ENCODE results near the gene PDZD4. TPM values are rescaled to one million over a fixed set of nuclear protein-coding genes. Genes with fewer than 3 reads are reported as not detected.

The PDZD4 gene
- total RNA-seq, 1 donor from 2014 or later = 9.9 TPM

GRCh38 chrX:153871451-153871850 lies 41.1 kb upstream of the PDZD4 start:
- Mint-ChIP-seq H3K36me3 (ENCODE audit: low read depth, unreplicated experiment) (peaks cover 6% of the 10 kb centered on the region), H3K27ac (ENCODE audit: unreplicated experiment) (no peak overlapping the region), H3K4me1 (ENCODE audit: low read depth, unreplicated experiment) (peaks cover 16% of the 10 kb centered on the region), H3K9me3 (ENCODE audit: unreplicated experiment) (no peaks in the 10 kb centered on the region), H3K27me3 (ENCODE audit: low read depth, unreplicated experiment) (no peaks in the 10 kb centered on the region), H3K4me3 (ENCODE audit: unreplicated experiment) (no peak overlapping the region)
- Histone ChIP-seq H3K9me3 (ENCODE audit: insufficient read depth, low read depth, low read length) (no peaks in the 10 kb centered on the region), H3K4me1 (ENCODE audit: insufficient read depth, low read length) (no peaks in the 10 kb centered on the region), H3K79me2 (ENCODE audit: insufficient read depth, low read length) (no peaks in the 10 kb centered on the region), H3K27ac (ENCODE audit: low read depth, low read length) (no peak overlapping the region), H4K20me1 (ENCODE audit: insufficient read depth, low read length) (no peaks in the 10 kb centered on the region), H3K36me3 (ENCODE audit: insufficient read depth, low read length) (no peaks in the 10 kb centered on the region), H3K4me2 (ENCODE audit: low read length) (no peak overlapping the region), H3K4me3 (ENCODE audit: insufficient read depth, low read depth, low read length) (no peak overlapping the region), H2AFZ (ENCODE audit: low read depth, low read length) (no peak overlapping the region), H3K9ac (ENCODE audit: low read length) (no peak overlapping the region), H3K27me3 (ENCODE audit: insufficient read depth, low read length) (peaks cover 2% of the 10 kb centered on the region)
- no peak for FAIRE-seq
- TF ChIP-seq EZH2 (IDR thresholded peaks at IDR 0.05; ENCODE audit: insufficient read depth, low read length) (no peak), CTCF (IDR thresholded peaks at IDR 0.05; ENCODE audit: insufficient read depth, low read depth, low read length) (no peak)
- no peak for DNase-seq (ENCODE audit: low read depth)

GRCh38 chrX:153870791-153871360 lies 40.5 kb upstream of the PDZD4 start:
- Mint-ChIP-seq H3K36me3 (ENCODE audit: low read depth, unreplicated experiment) (peaks cover 6% of the 10 kb centered on the region), H3K27ac (ENCODE audit: unreplicated experiment) (no peak overlapping the region), H3K27me3 (ENCODE audit: low read depth, unreplicated experiment) (no peaks in the 10 kb centered on the region), H3K9me3 (ENCODE audit: unreplicated experiment) (no peaks in the 10 kb centered on the region), H3K4me3 (ENCODE audit: unreplicated experiment) (no peak overlapping the region), H3K4me1 (ENCODE audit: low read depth, unreplicated experiment) (peaks cover 12% of the 10 kb centered on the region)
- Histone ChIP-seq H3K36me3 (ENCODE audit: insufficient read depth, low read length) (no peaks in the 10 kb centered on the region), H3K4me3 (ENCODE audit: insufficient read depth, low read depth, low read length) (no peak overlapping the region), H3K79me2 (ENCODE audit: insufficient read depth, low read length) (no peaks in the 10 kb centered on the region), H3K9me3 (ENCODE audit: insufficient read depth, low read depth, low read length) (no peaks in the 10 kb centered on the region), H2AFZ (ENCODE audit: low read depth, low read length) (no peak overlapping the region), H3K4me1 (ENCODE audit: insufficient read depth, low read length) (no peaks in the 10 kb centered on the region), H3K4me2 (ENCODE audit: low read length) (no peak overlapping the region), H3K27me3 (ENCODE audit: insufficient read depth, low read length) (peaks cover 2% of the 10 kb centered on the region), H4K20me1 (ENCODE audit: insufficient read depth, low read length) (no peaks in the 10 kb centered on the region), H3K9ac (ENCODE audit: low read length) (no peak overlapping the region), H3K27ac (ENCODE audit: low read depth, low read length) (no peak overlapping the region)
- FAIRE-seq (no peak), DNase-seq (ENCODE audit: low read depth) (no peak)
- TF ChIP-seq EZH2 (IDR thresholded peaks at IDR 0.05; ENCODE audit: insufficient read depth, low read length) (no peak), CTCF (IDR thresholded peaks at IDR 0.05; ENCODE audit: insufficient read depth, low read depth, low read length) (no peak)

- no peak overlapping the region for H3K9ac ChIP-seq (ENCODE audit: low read length)
- Mint-ChIP-seq H3K27ac (ENCODE audit: unreplicated experiment) (no peak overlapping the region), H3K27me3 (ENCODE audit: low read depth, unreplicated experiment) (no peaks in the 10 kb centered on the region), H3K4me1 (ENCODE audit: low read depth, unreplicated experiment) (peaks cover 12% of the 10 kb centered on the region), H3K36me3 (ENCODE audit: low read depth, unreplicated experiment) (peaks cover 8% of the 10 kb centered on the region), H3K4me3 (ENCODE audit: unreplicated experiment) (no peak overlapping the region), H3K9me3 (ENCODE audit: unreplicated experiment) (no peaks in the 10 kb centered on the region)
- no peaks in the 10 kb centered on the region for H4K20me1 ChIP-seq (ENCODE audit: insufficient read depth, low read length)
- no peak overlapping the region for H3K27ac ChIP-seq (ENCODE audit: low read depth, low read length)
- no peak overlapping the region for H3K4me2 ChIP-seq (ENCODE audit: low read length)
- H3K27me3 ChIP-seq (ENCODE audit: insufficient read depth, low read length) = peaks cover 2% of the 10 kb centered on the region
- no peak for DNase-seq (ENCODE audit: low read depth)
- H3K36me3 ChIP-seq (ENCODE audit: insufficient read depth, low read length) = no peaks in the 10 kb centered on the region
- H3K9me3 ChIP-seq (ENCODE audit: insufficient read depth, low read depth, low read length) = no peaks in the 10 kb centered on the region
- H3K79me2 ChIP-seq (ENCODE audit: insufficient read depth, low read length) = no peaks in the 10 kb centered on the region
- no peak overlapping the region for H2AFZ ChIP-seq (ENCODE audit: low read depth, low read length)
- no peak overlapping the region for H3K4me3 ChIP-seq (ENCODE audit: insufficient read depth, low read depth, low read length)
- TF ChIP-seq CTCF (IDR thresholded peaks at IDR 0.05; ENCODE audit: insufficient read depth, low read depth, low read length) = no peak
- FAIRE-seq = no peak
- H3K4me1 ChIP-seq (ENCODE audit: insufficient read depth, low read length) = no peaks in the 10 kb centered on the region
Observed at GRCh38 chrX:153870288-153870690, 39.9 kb upstream of the PDZD4 start.
